GM23338 (cell line): Measurements from ENCODE around the gene HSD17B2. TPM values are rescaled to one million over a fixed set of nuclear protein-coding genes. Genes with fewer than 3 reads are reported as not detected.

Experiments
- ATAC-seq: fragments of 200-7000 bp; cut with Tn5 transposase; 3 replicates; pipeline ENCODE4 v1.9.1; 2020
- DNase-seq: peaks from one replicate; pipeline ENCODE4 v3.0.0-alpha.2; 2015; ENCODE audit warnings: low spot score
- H2AFZ ChIP-seq: fragments of 200-600 bp; sonication (generic); 2 replicates; pipeline ENCODE4 v1.8.0; 2016; ENCODE audit warnings: antibody characterized with exemption, mild to moderate bottlenecking, moderate library complexity
- H3F3A ChIP-seq: fragments of 200-600 bp; sonication (generic); replicated peaks from 2 replicates; pipeline ENCODE4 v1.8.0; 2017; ENCODE audit warnings: antibody characterized with exemption, mixed run types, low read depth
- H3K27ac ChIP-seq: fragments of 200-600 bp; sonication (generic); 2 replicates; pipeline ENCODE4 v1.6.1; 2016; ENCODE audit warnings: low read depth
- H3K27me3 ChIP-seq: fragments of 200-600 bp; sonication (generic); 2 replicates; pipeline ENCODE4 v1.8.0; 2016; ENCODE audit warnings: mild to moderate bottlenecking, mixed run types, moderate library complexity; ENCODE audit not compliant: insufficient read depth
- H3K36me3 ChIP-seq: fragments of 200-600 bp; sonication (generic); 2 replicates; pipeline ENCODE4 v1.8.0; 2016; ENCODE audit warnings: mild to moderate bottlenecking; ENCODE audit not compliant: insufficient read depth
- H3K4me1 ChIP-seq: fragments of 200-600 bp; sonication (generic); 2 replicates; pipeline ENCODE4 v1.8.0; 2016; ENCODE audit warnings: mild to moderate bottlenecking, moderate library complexity; ENCODE audit not compliant: insufficient read depth
- H3K4me2 ChIP-seq: fragments of 200-600 bp; sonication (generic); 2 replicates; pipeline ENCODE4 v1.7.1; 2017; ENCODE audit warnings: mixed run types
- H3K4me3 ChIP-seq: fragments of 200-600 bp; sonication (generic); 2 replicates; pipeline ENCODE4 v1.6.1; 2016; ENCODE audit warnings: mixed run types
- H3K79me2 ChIP-seq: fragments of 200-600 bp; sonication (generic); replicated peaks from 2 replicates; pipeline ENCODE4 v1.8.0; 2017; ENCODE audit warnings: mild to moderate bottlenecking; ENCODE audit not compliant: insufficient read depth
- H3K9me2 ChIP-seq: fragments of 200-600 bp; sonication (generic); 2 replicates; pipeline ENCODE4 v1.8.0; 2017; ENCODE audit not compliant: insufficient read depth
- H4K20me1 ChIP-seq: fragments of 200-600 bp; sonication (generic); replicated peaks from 2 replicates; pipeline ENCODE4 v1.8.0; 2017; ENCODE audit warnings: mild to moderate bottlenecking; ENCODE audit not compliant: insufficient read depth
- H3K27ac Mint-ChIP-seq: 2 replicates; pipeline ENCODE4 v1.8.0; 2020; ENCODE audit warnings: inconsistent platforms, mild to moderate bottlenecking, moderate library complexity, mixed read lengths
- H3K27me3 Mint-ChIP-seq: 3 replicates; pipeline ENCODE4 v1.8.0; 2022; ENCODE audit warnings: low read depth, mild to moderate bottlenecking, moderate library complexity, mixed read lengths, inconsistent platforms; ENCODE audit not compliant: insufficient read depth, poor library complexity
- H3K36me3 Mint-ChIP-seq: 3 replicates; pipeline ENCODE4 v1.8.0; 2021; ENCODE audit warnings: low read depth, mild to moderate bottlenecking, inconsistent platforms, moderate library complexity, mixed read lengths
- H3K4me1 Mint-ChIP-seq: 3 replicates; pipeline ENCODE4 v1.8.0; 2020; ENCODE audit warnings: mild to moderate bottlenecking, inconsistent platforms, mixed read lengths
- H3K4me3 Mint-ChIP-seq: 3 replicates; pipeline ENCODE4 v1.8.0; 2021; ENCODE audit warnings: moderate library complexity, mild to moderate bottlenecking, inconsistent platforms, mixed read lengths
- H3K9me3 Mint-ChIP-seq: 3 replicates; pipeline ENCODE4 v1.8.0; 2020; ENCODE audit warnings: moderate library complexity, mild to moderate bottlenecking, inconsistent platforms, mixed read lengths
- CREB1 ChIP-seq: fragments of 250-450 bp; sonication (Bioruptor Pico); IDR thresholded peaks from 2 replicates; pipeline ENCODE4 v1.5.0; 2020; ENCODE audit warnings: low read depth, mild to moderate bottlenecking, moderate library complexity
- EZH2 ChIP-seq: fragments of 200-600 bp; sonication (generic); IDR thresholded peaks from one replicate; pipeline ENCODE4 v1.8.0; 2017; ENCODE audit warnings: antibody characterized with exemption, mild to moderate bottlenecking, low read depth; ENCODE audit not compliant: unreplicated experiment
- EZH2phosphoT487 ChIP-seq: fragments of 200-600 bp; sonication (generic); IDR thresholded peaks from one replicate; pipeline ENCODE4 v1.8.1; 2018; ENCODE audit warnings: antibody characterized with exemption; ENCODE audit not compliant: unreplicated experiment
- JUNB ChIP-seq: IDR thresholded peaks from one replicate; pipeline ENCODE4 v1.6.1; 2016; ENCODE audit warnings: antibody characterized with exemption; ENCODE audit not compliant: unreplicated experiment
- POLR2AphosphoS5 ChIP-seq: IDR thresholded peaks from 2 replicates; pipeline ENCODE4 v1.6.1; 2016; ENCODE audit warnings: antibody characterized with exemption, low read depth
- STAT1 ChIP-seq: IDR thresholded peaks from one replicate; pipeline ENCODE4 v1.6.1; 2016; ENCODE audit warnings: antibody characterized with exemption; ENCODE audit not compliant: unreplicated experiment
- polyA plus RNA-seq: library from polyadenylated mRNA; unstranded; fragments of >200 nt; fragmentation: Nextera tagmentation; extraction: Ambion mirVana; gene quantifications from 2 replicates; pipeline ENCODE4 v1.2.1, GENCODE V29; 2016
- total RNA-seq: library from RNA; depleted of rRNA; stranded (reverse); fragments of >200 nt; shearing (Covaris generic); gene quantifications from 2 replicates; pipeline ENCODE4 v1.2.3, GENCODE V29; 2014
- TF ChIP-seq, protein P1 (sequence below): IDR thresholded peaks from 2 replicates; pipeline ENCODE4 v1.6.1; 2016; ENCODE audit warnings: antibody characterized with exemption
- TF ChIP-seq, protein P2 (sequence below): IDR thresholded peaks from one replicate; pipeline ENCODE4 v1.6.1; 2018; ENCODE audit warnings: antibody characterized with exemption; ENCODE audit not compliant: unreplicated experiment
- TF ChIP-seq, protein P3 (sequence below): fragments of 250-450 bp; sonication (Bioruptor Pico); IDR thresholded peaks from 2 replicates; pipeline ENCODE4 v1.5.0; 2020; ENCODE audit warnings: mild to moderate bottlenecking, moderate library complexity

Gene HSD17B2
- total and polyA plus RNA-seq, 2 experiments from 2014 or later, result 0.29 TPM; not detected in 1

DNA sequence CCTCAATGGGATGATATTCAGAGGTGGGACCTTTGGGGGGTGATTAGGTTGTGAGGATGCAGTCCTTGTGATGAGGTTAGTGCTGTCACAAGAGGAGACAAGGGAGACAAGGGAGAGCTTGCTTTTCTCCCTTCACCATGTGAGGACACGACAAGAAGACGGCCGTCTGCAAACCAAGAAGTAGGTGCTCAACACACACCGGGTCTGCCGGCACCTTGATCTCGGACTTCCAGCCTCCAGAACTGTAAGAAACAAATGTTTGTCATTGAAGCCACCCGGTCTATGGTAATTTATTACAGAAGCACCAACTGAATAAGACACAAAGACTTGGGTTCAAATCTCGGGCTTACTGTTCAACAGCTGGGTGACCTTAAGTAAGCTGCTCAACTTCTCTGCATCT is 70.1 kb downstream of the HSD17B2 start:
- H3F3A ChIP-seq, result no peaks in the 10 kb centered on the region
- no peak overlapping the region for H2AFZ ChIP-seq
- Mint-ChIP-seq H3K27me3 (peaks cover 5% of the 10 kb centered on the region), H3K4me3 (no peak overlapping the region), H3K4me1 (no peaks in the 10 kb centered on the region), H3K27ac (no peak overlapping the region), H3K9me3 (no peaks in the 10 kb centered on the region; the same call in 2 of the 3 replicates), H3K36me3 (no peaks in the 10 kb centered on the region)
- H3K4me1 ChIP-seq, result no peaks in the 10 kb centered on the region
- H3K36me3 ChIP-seq, result no peaks in the 10 kb centered on the region
- no peaks in the 10 kb centered on the region for H3K79me2 ChIP-seq
- ATAC-seq (no peak), DNase-seq (no peak)
- H3K4me2 ChIP-seq, result no peak overlapping the region
- H4K20me1 ChIP-seq, result no peaks in the 10 kb centered on the region
- H3K27ac ChIP-seq, result no peak overlapping the region
- H3K9me2 ChIP-seq, result peaks cover 18% of the 10 kb centered on the region; the same call in 1 of the 2 replicates
- H3K4me3 ChIP-seq, result no peak overlapping the region
- no peaks in the 10 kb centered on the region for H3K27me3 ChIP-seq
- TF ChIP-seq EZH2 (no peak), CREB1 (no peak), EZH2phosphoT487 (no peak), STAT1 (no peak), POLR2AphosphoS5 (no peak), JUNB (no peak)
- TF ChIP-seq, protein P1, sequence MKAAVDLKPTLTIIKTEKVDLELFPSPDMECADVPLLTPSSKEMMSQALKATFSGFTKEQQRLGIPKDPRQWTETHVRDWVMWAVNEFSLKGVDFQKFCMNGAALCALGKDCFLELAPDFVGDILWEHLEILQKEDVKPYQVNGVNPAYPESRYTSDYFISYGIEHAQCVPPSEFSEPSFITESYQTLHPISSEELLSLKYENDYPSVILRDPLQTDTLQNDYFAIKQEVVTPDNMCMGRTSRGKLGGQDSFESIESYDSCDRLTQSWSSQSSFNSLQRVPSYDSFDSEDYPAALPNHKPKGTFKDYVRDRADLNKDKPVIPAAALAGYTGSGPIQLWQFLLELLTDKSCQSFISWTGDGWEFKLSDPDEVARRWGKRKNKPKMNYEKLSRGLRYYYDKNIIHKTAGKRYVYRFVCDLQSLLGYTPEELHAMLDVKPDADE, result no peak
- TF ChIP-seq, protein P2, sequence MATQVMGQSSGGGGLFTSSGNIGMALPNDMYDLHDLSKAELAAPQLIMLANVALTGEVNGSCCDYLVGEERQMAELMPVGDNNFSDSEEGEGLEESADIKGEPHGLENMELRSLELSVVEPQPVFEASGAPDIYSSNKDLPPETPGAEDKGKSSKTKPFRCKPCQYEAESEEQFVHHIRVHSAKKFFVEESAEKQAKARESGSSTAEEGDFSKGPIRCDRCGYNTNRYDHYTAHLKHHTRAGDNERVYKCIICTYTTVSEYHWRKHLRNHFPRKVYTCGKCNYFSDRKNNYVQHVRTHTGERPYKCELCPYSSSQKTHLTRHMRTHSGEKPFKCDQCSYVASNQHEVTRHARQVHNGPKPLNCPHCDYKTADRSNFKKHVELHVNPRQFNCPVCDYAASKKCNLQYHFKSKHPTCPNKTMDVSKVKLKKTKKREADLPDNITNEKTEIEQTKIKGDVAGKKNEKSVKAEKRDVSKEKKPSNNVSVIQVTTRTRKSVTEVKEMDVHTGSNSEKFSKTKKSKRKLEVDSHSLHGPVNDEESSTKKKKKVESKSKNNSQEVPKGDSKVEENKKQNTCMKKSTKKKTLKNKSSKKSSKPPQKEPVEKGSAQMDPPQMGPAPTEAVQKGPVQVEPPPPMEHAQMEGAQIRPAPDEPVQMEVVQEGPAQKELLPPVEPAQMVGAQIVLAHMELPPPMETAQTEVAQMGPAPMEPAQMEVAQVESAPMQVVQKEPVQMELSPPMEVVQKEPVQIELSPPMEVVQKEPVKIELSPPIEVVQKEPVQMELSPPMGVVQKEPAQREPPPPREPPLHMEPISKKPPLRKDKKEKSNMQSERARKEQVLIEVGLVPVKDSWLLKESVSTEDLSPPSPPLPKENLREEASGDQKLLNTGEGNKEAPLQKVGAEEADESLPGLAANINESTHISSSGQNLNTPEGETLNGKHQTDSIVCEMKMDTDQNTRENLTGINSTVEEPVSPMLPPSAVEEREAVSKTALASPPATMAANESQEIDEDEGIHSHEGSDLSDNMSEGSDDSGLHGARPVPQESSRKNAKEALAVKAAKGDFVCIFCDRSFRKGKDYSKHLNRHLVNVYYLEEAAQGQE, result no peak
- TF ChIP-seq, protein P3, sequence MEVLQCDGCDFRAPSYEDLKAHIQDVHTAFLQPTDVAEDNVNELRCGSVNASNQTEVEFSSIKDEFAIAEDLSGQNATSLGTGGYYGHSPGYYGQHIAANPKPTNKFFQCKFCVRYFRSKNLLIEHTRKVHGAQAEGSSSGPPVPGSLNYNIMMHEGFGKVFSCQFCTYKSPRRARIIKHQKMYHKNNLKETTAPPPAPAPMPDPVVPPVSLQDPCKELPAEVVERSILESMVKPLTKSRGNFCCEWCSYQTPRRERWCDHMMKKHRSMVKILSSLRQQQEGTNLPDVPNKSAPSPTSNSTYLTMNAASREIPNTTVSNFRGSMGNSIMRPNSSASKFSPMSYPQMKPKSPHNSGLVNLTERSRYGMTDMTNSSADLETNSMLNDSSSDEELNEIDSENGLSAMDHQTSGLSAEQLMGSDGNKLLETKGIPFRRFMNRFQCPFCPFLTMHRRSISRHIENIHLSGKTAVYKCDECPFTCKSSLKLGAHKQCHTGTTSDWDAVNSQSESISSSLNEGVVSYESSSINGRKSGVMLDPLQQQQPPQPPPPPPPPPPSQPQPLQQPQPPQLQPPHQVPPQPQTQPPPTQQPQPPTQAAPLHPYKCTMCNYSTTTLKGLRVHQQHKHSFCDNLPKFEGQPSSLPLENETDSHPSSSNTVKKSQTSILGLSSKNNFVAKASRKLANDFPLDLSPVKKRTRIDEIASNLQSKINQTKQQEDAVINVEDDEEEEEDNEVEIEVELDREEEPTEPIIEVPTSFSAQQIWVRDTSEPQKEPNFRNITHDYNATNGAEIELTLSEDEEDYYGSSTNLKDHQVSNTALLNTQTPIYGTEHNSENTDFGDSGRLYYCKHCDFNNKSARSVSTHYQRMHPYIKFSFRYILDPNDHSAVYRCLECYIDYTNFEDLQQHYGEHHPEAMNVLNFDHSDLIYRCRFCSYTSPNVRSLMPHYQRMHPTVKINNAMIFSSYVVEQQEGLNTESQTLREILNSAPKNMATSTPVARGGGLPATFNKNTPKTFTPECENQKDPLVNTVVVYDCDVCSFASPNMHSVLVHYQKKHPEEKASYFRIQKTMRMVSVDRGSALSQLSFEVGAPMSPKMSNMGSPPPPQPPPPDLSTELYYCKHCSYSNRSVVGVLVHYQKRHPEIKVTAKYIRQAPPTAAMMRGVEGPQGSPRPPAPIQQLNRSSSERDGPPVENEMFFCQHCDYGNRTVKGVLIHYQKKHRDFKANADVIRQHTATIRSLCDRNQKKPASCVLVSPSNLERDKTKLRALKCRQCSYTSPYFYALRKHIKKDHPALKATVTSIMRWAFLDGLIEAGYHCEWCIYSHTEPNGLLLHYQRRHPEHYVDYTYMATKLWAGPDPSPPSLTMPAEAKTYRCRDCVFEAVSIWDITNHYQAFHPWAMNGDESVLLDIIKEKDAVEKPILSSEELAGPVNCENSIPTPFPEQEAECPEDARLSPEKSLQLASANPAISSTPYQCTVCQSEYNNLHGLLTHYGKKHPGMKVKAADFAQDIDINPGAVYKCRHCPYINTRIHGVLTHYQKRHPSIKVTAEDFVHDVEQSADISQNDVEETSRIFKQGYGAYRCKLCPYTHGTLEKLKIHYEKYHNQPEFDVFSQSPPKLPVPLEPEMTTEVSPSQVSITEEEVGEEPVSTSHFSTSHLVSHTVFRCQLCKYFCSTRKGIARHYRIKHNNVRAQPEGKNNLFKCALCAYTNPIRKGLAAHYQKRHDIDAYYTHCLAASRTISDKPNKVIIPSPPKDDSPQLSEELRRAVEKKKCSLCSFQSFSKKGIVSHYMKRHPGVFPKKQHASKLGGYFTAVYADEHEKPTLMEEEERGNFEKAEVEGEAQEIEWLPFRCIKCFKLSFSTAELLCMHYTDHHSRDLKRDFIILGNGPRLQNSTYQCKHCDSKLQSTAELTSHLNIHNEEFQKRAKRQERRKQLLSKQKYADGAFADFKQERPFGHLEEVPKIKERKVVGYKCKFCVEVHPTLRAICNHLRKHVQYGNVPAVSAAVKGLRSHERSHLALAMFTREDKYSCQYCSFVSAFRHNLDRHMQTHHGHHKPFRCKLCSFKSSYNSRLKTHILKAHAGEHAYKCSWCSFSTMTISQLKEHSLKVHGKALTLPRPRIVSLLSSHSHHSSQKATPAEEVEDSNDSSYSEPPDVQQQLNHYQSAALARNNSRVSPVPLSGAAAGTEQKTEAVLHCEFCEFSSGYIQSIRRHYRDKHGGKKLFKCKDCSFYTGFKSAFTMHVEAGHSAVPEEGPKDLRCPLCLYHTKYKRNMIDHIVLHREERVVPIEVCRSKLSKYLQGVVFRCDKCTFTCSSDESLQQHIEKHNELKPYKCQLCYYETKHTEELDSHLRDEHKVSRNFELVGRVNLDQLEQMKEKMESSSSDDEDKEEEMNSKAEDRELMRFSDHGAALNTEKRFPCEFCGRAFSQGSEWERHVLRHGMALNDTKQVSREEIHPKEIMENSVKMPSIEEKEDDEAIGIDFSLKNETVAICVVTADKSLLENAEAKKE (CRISPR knock-in tag), result no peak
